ENCODE data around the gene FIGNL2. TPM values are rescaled to one million over a fixed set of nuclear protein-coding genes. Genes with fewer than 3 reads are reported as not detected.

FIGNL2 gene
- total and polyA plus RNA-seq, 2 donors (not counting 1 experiment from before 2014, with no cell fraction given): 0.07 to 0.17 TPM

GRCh38 chr12:51777973-51778372 is 70.5 kb downstream of the FIGNL2 start:
- Histone ChIP-seq H3K4me3 (replicated peaks in 1 of 4; ENCODE audit: control extremely low read depth in 1 of 4, insufficient read depth in 1 of 4, low read depth in 3 of 4, low read length in 4 of 4) (no peak overlapping the region), H3K79me2 (ENCODE audit: control insufficient read depth, insufficient read depth, low read length) (no peaks in the 10 kb centered on the region), H3K9ac (ENCODE audit: insufficient read depth, low read length) (no peak overlapping the region), H3K4me1 (ENCODE audit: control insufficient read depth, extremely low read depth, insufficient read depth, low read length) (peaks cover 3% of the 10 kb centered on the region), H3K27ac (ENCODE audit: insufficient read depth, low read length) (no peak overlapping the region), H3K9me3 (ENCODE audit: control insufficient read depth, insufficient read depth, low read depth, low read length) (peaks cover 2% of the 10 kb centered on the region), H2AFZ (ENCODE audit: low read length) (no peak overlapping the region), H3K27me3 (ENCODE audit: control insufficient read depth, insufficient read depth, low read length) (no peaks in the 10 kb centered on the region), H3K36me3 (ENCODE audit: control insufficient read depth, insufficient read depth, low read length) (peaks cover 2% of the 10 kb centered on the region), H3K4me2 (ENCODE audit: extremely low read depth, insufficient read depth, low read length) (no peak overlapping the region), H4K20me1 (ENCODE audit: control insufficient read depth, extremely low read depth, insufficient read depth, low read length) (no peaks in the 10 kb centered on the region)
- no peak for TF ChIP-seq CTCF (conservative IDR thresholded peaks at IDR 0.05 in 1 of 2, IDR thresholded peaks at IDR 0.05 in 1 of 2; ENCODE audit: low read depth in 1 of 2, low read length in 2 of 2)
- no peak for TF ChIP-seq EZH2 (IDR thresholded peaks at IDR 0.05; ENCODE audit: low read length, missing control alignments)
- no peak for DNase-seq (ENCODE audit: low read depth in 2 of 2)

- H3K27ac ChIP-seq (ENCODE audit: insufficient read depth, low read length): no peak overlapping the region
- H2AFZ ChIP-seq (ENCODE audit: low read length): no peak overlapping the region
- peaks cover 2% of the 10 kb centered on the region for H3K9me3 ChIP-seq (ENCODE audit: control insufficient read depth, insufficient read depth, low read depth, low read length)
- DNase-seq (ENCODE audit: low read depth in 2 of 2): no peak
- no peak overlapping the region for H3K4me2 ChIP-seq (ENCODE audit: extremely low read depth, insufficient read depth, low read length)
- H3K79me2 ChIP-seq (ENCODE audit: control insufficient read depth, insufficient read depth, low read length): no peaks in the 10 kb centered on the region
- peaks cover 2% of the 10 kb centered on the region for H3K36me3 ChIP-seq (ENCODE audit: control insufficient read depth, insufficient read depth, low read length)
- no peak overlapping the region for H3K9ac ChIP-seq (ENCODE audit: insufficient read depth, low read length)
- TF ChIP-seq CTCF (conservative IDR thresholded peaks at IDR 0.05 in 1 of 2, IDR thresholded peaks at IDR 0.05 in 1 of 2; ENCODE audit: low read depth in 1 of 2, low read length in 2 of 2) (no peak), EZH2 (IDR thresholded peaks at IDR 0.05; ENCODE audit: low read length, missing control alignments) (no peak)
- no peaks in the 10 kb centered on the region for H4K20me1 ChIP-seq (ENCODE audit: control insufficient read depth, extremely low read depth, insufficient read depth, low read length)
- no peaks in the 10 kb centered on the region for H3K27me3 ChIP-seq (ENCODE audit: control insufficient read depth, insufficient read depth, low read length)
- no peak overlapping the region for H3K4me3 ChIP-seq (replicated peaks in 1 of 4; ENCODE audit: control extremely low read depth in 1 of 4, insufficient read depth in 1 of 4, low read depth in 3 of 4, low read length in 4 of 4)
- H3K4me1 ChIP-seq (ENCODE audit: control insufficient read depth, extremely low read depth, insufficient read depth, low read length): peaks cover 4% of the 10 kb centered on the region
Measured at GRCh38 chr12:51777457-51777856, 71.1 kb downstream of the FIGNL2 start.

- H2AFZ ChIP-seq (ENCODE audit: low read length): no peak overlapping the region
- H3K4me1 ChIP-seq (ENCODE audit: control insufficient read depth, extremely low read depth, insufficient read depth, low read length): peaks cover 7% of the 10 kb centered on the region
- H4K20me1 ChIP-seq (ENCODE audit: control insufficient read depth, extremely low read depth, insufficient read depth, low read length): no peaks in the 10 kb centered on the region
- no peak for DNase-seq (ENCODE audit: low read depth in 2 of 2)
- H3K36me3 ChIP-seq (ENCODE audit: control insufficient read depth, insufficient read depth, low read length): peaks cover 3% of the 10 kb centered on the region
- no peak overlapping the region for H3K27ac ChIP-seq (ENCODE audit: insufficient read depth, low read length)
- no peaks in the 10 kb centered on the region for H3K79me2 ChIP-seq (ENCODE audit: control insufficient read depth, insufficient read depth, low read length)
- no peaks in the 10 kb centered on the region for H3K27me3 ChIP-seq (ENCODE audit: control insufficient read depth, insufficient read depth, low read length)
- H3K4me2 ChIP-seq (ENCODE audit: extremely low read depth, insufficient read depth, low read length): no peak overlapping the region
- H3K9ac ChIP-seq (ENCODE audit: insufficient read depth, low read length): no peak overlapping the region
- peaks cover 2% of the 10 kb centered on the region for H3K9me3 ChIP-seq (ENCODE audit: control insufficient read depth, insufficient read depth, low read depth, low read length)
- H3K4me3 ChIP-seq (replicated peaks in 1 of 4; ENCODE audit: control extremely low read depth in 1 of 4, insufficient read depth in 1 of 4, low read depth in 3 of 4, low read length in 4 of 4): no peak overlapping the region
- no peak for TF ChIP-seq EZH2 (IDR thresholded peaks at IDR 0.05; ENCODE audit: low read length, missing control alignments)
- TF ChIP-seq CTCF (conservative IDR thresholded peaks at IDR 0.05 in 1 of 2, IDR thresholded peaks at IDR 0.05 in 1 of 2; ENCODE audit: low read depth in 1 of 2, low read length in 2 of 2): no peak
Measured at GRCh38 chr12:51774933-51775332, 73.6 kb downstream of the FIGNL2 start.
